ENCODE measurements around the gene KDELR3.
A peak's percentile ranks its signal among the peaks of the same experiment; 100 is the strongest.

KDELR3 gene

DNA sequence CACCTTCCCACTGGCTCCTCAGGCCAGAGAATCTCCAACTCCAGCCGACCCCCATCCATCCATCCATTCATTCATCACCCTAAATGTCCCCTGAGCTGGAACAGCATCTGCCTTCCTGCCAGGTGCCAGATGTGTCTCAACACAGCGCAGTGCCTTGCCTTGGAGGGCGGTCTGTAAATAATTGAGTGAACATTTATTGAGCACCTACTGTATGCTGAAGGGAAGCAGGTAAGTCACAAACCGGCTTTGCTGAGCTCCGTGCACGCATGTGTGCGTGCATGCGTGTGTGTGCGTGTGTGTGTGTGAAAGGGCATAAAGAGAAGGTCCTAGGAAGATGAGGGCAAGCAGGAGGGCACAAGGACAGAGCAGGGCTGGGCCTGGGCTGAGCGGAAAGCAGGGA, 23.1 kb upstream of the KDELR3 start:
- Mint-ChIP-seq H3K27ac (no peak overlapping the region), H3K36me3 (ENCODE audit: insufficient read depth) (no peaks in the 10 kb centered on the region), H3K27me3 (peaks cover 51 to 87% of the 10 kb centered on the region in 2 donors), H3K4me1 (ENCODE audit: low read depth in 2 of 2) (peaks cover 0 to 3% of the 10 kb centered on the region in 2 donors), H3K9me3 (no peaks in the 10 kb centered on the region), H3K4me3 (no peak overlapping the region)
- ATAC-seq (replicated peaks): no peak
- no peak for DNase-seq

DNA sequence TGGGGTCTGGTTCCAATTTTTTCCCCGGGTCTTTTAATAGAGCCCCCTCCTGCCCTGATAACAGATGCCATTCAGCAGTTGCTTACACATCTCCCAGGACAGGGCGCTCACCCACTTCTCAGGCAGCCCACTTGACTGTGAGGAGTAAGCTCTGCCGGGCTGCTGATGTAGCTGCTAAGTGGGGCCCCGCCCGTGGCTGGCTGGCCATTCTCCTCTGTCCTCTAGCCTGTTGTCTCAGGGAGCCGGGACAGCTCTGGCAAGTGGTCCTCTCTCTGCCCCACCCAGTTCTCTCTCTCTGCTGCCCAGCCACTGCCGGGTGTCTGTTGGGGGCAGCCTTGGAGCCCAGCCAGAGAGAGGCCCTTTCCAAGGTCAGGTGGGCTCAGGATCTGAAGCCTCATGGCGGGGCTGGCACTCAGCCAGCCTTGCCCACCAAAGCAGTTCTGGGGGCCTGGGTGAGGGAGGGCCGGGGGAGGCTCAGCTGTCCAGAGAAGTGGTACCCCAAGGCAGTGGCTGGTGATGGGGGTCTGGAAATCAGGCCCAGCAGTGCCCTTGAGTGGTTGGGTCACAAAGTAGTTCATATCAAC, 21.8 kb upstream of the KDELR3 start:
- no peak for ATAC-seq (replicated peaks)
- no peak for DNase-seq
- Mint-ChIP-seq H3K36me3 (ENCODE audit: insufficient read depth) (no peaks in the 10 kb centered on the region), H3K9me3 (no peaks in the 10 kb centered on the region), H3K27ac (no peak overlapping the region), H3K27me3 (peaks cover 56 to 89% of the 10 kb centered on the region in 2 donors), H3K4me3 (no peak overlapping the region), H3K4me1 (ENCODE audit: low read depth in 2 of 2) (peaks cover 0 to 3% of the 10 kb centered on the region in 2 donors)

DNA sequence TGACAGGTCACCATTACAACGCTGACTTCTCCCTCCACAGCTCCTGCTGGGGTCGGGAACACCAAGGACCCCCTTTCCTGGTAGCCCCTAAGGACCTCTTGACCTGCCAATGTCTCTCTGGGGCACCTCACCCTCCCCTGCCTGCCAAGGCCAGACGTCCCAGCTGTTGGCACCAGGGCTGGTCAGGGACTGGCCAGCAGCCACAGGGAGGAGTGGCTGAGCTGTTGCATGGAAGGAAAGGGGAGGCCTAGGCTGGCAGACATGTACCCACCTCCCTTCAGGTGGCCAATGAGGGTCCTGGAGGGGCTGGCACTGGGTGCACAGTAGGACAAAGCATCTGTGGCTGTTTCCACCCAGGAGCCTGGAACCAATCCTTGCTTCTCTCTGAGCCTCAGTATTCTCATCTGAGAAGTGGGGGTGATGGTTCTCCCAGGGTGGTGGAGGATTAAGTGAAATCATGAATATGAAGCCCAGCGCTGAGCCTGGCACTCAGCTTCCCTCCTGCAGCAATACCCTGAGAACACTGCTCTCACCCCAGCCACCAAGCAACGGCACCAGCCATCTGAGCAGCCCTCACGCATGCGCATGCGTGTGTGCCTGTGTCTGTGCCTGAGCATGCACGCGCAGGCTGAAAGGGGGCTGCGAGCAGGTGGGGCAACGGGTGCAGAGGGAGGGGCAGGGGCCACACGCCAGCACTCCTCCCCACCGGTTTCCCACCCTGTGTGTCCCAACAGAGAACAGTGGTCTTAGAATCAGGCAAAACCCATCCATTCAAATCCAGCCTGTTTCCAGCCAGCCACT, 18.8 kb upstream of the KDELR3 start:
- peaks cover 57 to 93% of the 10 kb centered on the region in 2 donors for H3K27me3 Mint-ChIP-seq
- H3K9me3 Mint-ChIP-seq: no peaks in the 10 kb centered on the region
- no peak for ATAC-seq (replicated peaks)
- H3K4me1 Mint-ChIP-seq (ENCODE audit: low read depth in 2 of 2): peaks cover 0 to 1% of the 10 kb centered on the region in 2 donors
- DNase-seq: no peak
- H3K4me3 Mint-ChIP-seq: no peak overlapping the region
- H3K36me3 Mint-ChIP-seq (ENCODE audit: insufficient read depth): no peaks in the 10 kb centered on the region
- no peak overlapping the region for H3K27ac Mint-ChIP-seq

DNA sequence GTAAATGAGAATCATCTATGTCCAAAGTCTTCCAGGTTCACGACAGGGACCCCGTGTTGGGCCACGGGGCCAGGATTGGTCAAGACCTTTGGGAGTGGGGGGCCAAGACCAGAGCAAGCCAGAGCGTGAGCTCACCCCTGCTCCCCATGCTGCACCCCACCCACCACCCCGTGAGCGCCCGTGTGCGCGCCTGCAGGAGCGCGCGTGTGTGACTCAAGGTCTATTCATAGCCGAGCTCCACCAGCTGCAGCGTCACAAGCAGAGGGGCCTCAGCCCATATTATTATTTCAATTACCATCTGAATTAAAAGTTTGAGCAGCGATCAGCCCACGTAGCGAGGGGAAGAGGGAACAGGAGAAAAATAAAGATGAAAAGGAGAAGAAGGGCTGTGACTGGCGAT, 18.1 kb upstream of the KDELR3 start:
- Mint-ChIP-seq H3K27ac (no peak overlapping the region), H3K27me3 (peaks cover 55 to 93% of the 10 kb centered on the region in 2 donors), H3K9me3 (no peaks in the 10 kb centered on the region), H3K4me1 (ENCODE audit: low read depth in 2 of 2) (peaks cover 0 to 5% of the 10 kb centered on the region in 2 donors), H3K4me3 (no peak overlapping the region), H3K36me3 (ENCODE audit: insufficient read depth) (no peaks in the 10 kb centered on the region)
- ATAC-seq (replicated peaks): no peak
- DNase-seq: no peak

DNA sequence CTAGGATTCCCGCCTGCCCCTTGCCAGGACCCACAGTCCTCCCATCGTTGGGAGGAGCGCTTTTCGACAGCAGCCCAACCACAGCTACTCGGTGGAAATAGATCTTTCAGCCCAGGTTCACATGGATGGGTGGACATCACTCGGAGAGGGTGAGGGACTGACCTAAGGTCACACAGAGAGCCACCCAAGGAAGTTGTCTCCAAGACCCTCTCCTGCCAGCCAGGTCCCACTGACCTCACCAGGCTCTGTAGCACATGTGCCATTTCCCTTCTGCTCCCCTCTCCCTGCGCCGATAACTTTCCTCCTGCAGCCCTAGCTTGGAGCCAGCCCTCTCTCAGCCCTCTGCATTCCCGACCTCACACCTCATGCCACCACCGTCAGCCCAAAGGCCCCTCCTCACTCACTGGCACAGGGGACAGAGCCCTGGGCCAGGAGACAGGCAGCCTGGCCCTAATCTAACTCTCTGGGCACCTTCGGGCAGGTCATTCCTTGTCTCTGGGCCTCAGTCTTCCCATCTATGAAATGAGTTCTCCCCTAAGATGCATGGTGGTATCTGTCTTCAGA, 17.6 kb upstream of the KDELR3 start:
- H3K4me3 Mint-ChIP-seq: no peak overlapping the region
- H3K27ac Mint-ChIP-seq: no peak overlapping the region
- peaks cover 50 to 88% of the 10 kb centered on the region in 2 donors for H3K27me3 Mint-ChIP-seq
- DNase-seq (no peak), ATAC-seq (replicated peaks) (no peak)
- H3K9me3 Mint-ChIP-seq: no peaks in the 10 kb centered on the region
- H3K36me3 Mint-ChIP-seq (ENCODE audit: insufficient read depth): no peaks in the 10 kb centered on the region
- H3K4me1 Mint-ChIP-seq (ENCODE audit: low read depth in 2 of 2): peaks cover 0 to 5% of the 10 kb centered on the region in 2 donors

DNA sequence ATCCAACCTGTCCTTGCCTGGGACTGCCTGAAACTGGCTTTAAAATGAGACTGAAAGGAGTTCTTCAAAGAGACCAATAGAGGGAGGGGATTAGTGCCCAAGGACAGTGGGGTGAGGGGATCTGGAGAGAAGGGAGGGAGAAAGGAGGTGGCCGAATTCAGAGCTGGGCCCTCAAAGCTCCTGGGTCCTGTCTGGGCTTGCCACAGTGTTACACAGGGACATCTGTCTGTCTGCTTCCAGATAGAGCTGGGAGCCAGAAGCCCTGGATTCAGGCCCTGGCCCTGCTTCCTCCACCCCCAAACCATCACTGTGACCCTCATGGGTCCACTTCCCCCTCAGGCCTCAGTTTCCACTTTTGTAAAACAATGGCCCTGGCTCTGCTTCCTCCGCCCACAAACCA, 16.5 kb upstream of the KDELR3 start:
- ATAC-seq (replicated peaks) (no peak), DNase-seq (no peak)
- Mint-ChIP-seq H3K4me1 (ENCODE audit: low read depth in 2 of 2) (peaks cover 3 to 6% of the 10 kb centered on the region in 2 donors), H3K4me3 (no peak overlapping the region), H3K9me3 (no peaks in the 10 kb centered on the region), H3K36me3 (ENCODE audit: insufficient read depth) (peaks cover 4% of the 10 kb centered on the region), H3K27ac (no peak overlapping the region), H3K27me3 (peaks cover 47 to 82% of the 10 kb centered on the region in 2 donors)

DNA sequence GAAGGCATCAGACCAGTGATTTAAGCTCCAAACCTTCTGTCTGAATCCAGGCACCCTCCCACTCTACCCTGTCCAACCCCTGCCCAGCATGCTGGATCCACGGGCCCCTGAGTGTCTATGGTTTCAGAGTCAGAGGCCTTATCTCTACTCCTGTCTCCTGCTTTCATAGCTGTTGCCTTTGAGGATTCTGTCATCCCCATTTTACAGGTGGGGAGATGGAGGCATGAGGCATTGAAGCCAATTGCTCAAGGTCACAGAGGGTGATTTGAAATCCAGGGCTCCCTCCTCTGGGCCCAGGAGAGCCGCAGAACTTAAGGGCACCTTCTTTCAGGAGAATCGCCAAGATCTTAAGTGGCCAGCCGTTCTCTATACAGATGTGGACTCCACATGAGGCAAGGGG, 16.0 kb upstream of the KDELR3 start:
- Mint-ChIP-seq H3K4me3 (no peak overlapping the region), H3K36me3 (ENCODE audit: insufficient read depth) (peaks cover 4% of the 10 kb centered on the region), H3K9me3 (no peaks in the 10 kb centered on the region), H3K27ac (no peak overlapping the region), H3K27me3 (peaks cover 48 to 83% of the 10 kb centered on the region in 2 donors), H3K4me1 (ENCODE audit: low read depth in 2 of 2) (peaks cover 5 to 9% of the 10 kb centered on the region in 2 donors)
- ATAC-seq (replicated peaks) (no peak), DNase-seq (no peak)

DNA sequence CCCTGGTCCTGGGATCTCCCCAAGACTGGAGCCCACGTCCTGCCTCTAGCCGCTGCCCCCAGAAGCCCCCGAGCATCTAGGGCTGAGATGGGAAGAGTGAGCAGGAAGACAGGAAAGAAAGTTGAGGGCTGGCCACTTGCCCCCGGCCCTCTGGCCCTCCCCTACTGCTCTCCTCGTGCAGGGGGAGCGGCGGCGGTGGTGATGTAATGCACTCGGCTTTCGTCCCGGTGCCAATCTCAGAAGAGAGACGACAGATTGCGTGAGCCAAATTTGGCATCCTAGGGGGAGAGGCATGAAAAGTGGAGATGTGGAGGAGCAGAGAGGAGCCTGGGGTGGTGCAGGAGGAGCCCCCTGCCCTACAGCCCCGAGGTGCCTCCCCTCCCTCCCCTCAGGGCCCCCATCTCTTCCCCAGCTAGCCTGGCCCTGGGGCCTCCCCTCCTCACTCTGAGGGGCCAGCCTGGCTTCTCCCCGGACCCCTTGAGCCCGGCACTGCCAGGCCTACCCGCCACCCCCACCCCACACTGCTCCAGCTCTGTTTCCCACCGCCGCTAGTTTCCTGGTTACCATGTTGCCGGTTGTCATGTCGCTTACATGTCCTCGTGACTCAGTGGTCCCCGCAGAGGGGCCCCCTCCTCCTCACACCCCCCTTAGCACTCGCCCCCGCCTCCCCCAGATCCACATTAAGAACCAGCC, 15.4 kb upstream of the KDELR3 start:
- no peak for DNase-seq
- Mint-ChIP-seq H3K36me3 (ENCODE audit: insufficient read depth) (peaks cover 4% of the 10 kb centered on the region), H3K4me1 (ENCODE audit: low read depth in 2 of 2) (peaks cover 5 to 9% of the 10 kb centered on the region in 2 donors), H3K27ac (no peak overlapping the region), H3K27me3 (peaks cover 55 to 83% of the 10 kb centered on the region in 2 donors), H3K9me3 (no peaks in the 10 kb centered on the region), H3K4me3 (no peak overlapping the region)
- no peak for ATAC-seq (replicated peaks)

DNA sequence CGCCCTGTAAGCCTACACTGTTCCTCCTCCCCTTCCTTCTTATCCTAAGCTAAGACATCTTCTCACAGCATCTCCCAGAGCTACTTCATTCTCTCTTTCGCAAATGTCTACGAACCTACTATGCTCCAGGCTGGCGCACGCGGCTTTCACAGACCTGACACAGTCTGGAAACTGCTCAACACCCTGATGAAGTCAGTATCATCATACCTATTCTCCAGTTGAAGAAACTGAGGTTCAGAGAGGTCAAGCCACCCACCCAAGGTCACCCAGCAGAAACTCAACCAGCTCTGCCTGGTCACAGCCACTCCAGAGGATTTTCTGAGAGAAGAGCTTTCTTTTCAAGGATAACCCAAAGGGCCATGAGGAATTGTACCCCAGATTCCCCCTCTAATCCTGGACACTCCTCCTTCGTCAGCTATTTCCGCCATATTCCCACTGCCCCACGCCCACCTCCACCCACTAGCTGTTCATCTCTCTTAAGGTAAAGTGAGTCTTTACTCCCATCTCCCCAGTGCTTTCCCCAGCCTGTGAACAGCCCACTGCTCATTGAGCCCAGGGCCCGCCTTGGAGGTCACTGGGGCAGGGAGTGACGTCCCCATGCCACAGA, 14.7 kb upstream of the KDELR3 start:
- DNase-seq (no peak), ATAC-seq (replicated peaks) (no peak)
- Mint-ChIP-seq H3K4me3 (no peak overlapping the region), H3K27ac (no peak overlapping the region), H3K36me3 (ENCODE audit: insufficient read depth) (peaks cover 4% of the 10 kb centered on the region), H3K4me1 (ENCODE audit: low read depth in 2 of 2) (peaks cover 5 to 9% of the 10 kb centered on the region in 2 donors), H3K27me3 (peaks cover 61 to 86% of the 10 kb centered on the region in 2 donors), H3K9me3 (no peaks in the 10 kb centered on the region)

DNA sequence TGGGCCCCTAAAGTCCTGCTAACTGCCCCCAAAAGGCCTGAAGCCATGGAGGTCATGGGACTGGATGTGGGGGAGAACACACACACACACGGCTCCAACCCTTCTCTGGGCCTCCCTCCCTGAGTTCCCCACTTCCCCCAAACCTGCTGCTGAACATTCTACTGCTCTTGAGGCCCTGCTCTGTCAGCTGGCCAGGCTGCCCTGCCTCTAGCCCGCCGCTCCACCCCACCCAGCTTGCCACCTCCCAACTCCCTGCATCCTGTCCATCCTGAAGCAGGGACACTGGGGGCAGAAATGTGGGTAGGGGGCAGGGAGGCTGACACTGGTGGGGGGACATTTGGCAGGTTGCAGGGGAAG, 13.9 kb upstream of the KDELR3 start:
- peak overlapping the region; percentile 76 to 77 for H3K4me3 Mint-ChIP-seq
- peaks cover 67 to 89% of the 10 kb centered on the region in 2 donors for H3K27me3 Mint-ChIP-seq
- H3K27ac Mint-ChIP-seq: no peak overlapping the region
- no peak for ATAC-seq (replicated peaks)
- no peak for DNase-seq
- H3K36me3 Mint-ChIP-seq (ENCODE audit: insufficient read depth): peaks cover 4% of the 10 kb centered on the region
- H3K9me3 Mint-ChIP-seq: no peaks in the 10 kb centered on the region
- peaks cover 5 to 10% of the 10 kb centered on the region in 2 donors for H3K4me1 Mint-ChIP-seq (ENCODE audit: low read depth in 2 of 2)

DNA sequence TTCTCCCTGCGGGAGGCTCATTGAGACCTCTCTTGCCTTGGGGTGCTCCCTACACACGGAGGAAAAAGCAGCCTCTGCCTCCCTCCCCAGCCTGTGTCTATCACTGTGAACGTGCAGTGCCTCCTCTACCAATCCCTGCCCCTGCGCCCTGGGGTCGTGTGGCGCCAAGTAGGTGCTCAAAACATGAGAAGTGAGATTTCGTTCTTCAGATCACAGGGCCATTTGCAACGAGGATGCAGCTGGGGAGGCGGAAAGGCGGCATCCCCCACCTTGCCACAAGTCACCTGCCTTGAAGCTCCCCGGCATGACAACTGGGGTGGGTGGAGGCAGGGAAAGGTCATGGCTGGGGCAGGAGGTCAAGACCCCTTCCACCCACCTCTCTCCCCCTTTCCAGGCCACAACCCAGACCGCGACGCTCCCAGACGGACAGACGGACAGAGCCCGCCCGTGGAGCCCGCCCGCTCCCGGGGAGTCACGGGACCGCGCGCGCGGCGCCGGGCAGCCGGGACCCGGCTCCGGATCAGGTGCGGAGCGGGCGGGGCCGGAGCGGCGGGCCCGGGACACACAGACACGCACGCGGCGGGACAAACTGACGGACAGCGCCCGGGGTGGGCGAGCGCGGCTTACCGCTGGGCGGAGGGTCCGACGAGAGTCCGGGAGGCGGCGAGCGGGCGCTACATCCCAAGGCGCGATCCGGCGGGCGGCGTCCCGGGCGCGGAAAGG, 13.4 kb upstream of the KDELR3 start:
- H3K27ac Mint-ChIP-seq: no peak overlapping the region
- ATAC-seq (replicated peaks) (peak; percentile 62), DNase-seq (no peak)
- peaks cover 5 to 12% of the 10 kb centered on the region in 2 donors for H3K4me1 Mint-ChIP-seq (ENCODE audit: low read depth in 2 of 2)
- H3K36me3 Mint-ChIP-seq (ENCODE audit: insufficient read depth): peaks cover 4% of the 10 kb centered on the region
- H3K9me3 Mint-ChIP-seq: no peaks in the 10 kb centered on the region
- peak overlapping the region; percentile 76 to 77 for H3K4me3 Mint-ChIP-seq
- peaks cover 67 to 89% of the 10 kb centered on the region in 2 donors for H3K27me3 Mint-ChIP-seq

DNA sequence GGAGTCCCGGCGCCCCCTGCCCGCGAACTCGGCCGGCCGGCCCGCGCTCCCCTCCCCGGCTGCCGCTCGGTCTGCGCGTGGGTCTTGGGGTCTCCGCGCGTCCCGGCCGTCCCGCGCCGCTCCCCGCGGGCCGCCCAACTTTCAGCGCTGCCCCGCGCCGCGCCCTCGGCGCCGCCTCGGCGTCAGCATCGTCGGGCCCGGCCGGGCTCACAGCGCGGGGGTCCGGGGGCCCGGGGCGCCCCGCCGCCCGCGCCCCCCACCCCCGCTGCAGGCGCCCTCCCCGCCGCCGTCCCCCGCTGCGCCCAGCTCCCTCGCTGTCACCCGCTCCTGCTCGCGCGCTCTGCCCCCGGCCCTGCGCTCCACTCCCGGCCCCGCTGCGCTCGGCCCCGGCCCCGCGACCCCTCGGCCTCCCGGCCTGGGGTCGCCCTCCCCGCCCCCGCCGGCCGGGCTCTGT, 12.8 kb upstream of the KDELR3 start, which contains the start of gene KCNJ4:
TSS of gene KCNJ4 (minus strand) at position 124 of the 454 bp plus-strand sequence. CDS start 27,067 bp downstream, outside the sequence.
- Mint-ChIP-seq H3K9me3 (no peaks in the 10 kb centered on the region), H3K4me1 (ENCODE audit: low read depth in 2 of 2) (peaks cover 5 to 12% of the 10 kb centered on the region in 2 donors), H3K27ac (no peak within 1 kb of the TSS), H3K27me3 (peaks cover 62 to 89% of the 10 kb centered on the region in 2 donors), H3K4me3 (peak within 1 kb of the TSS; percentile 76 to 77), H3K36me3 (ENCODE audit: insufficient read depth) (peaks cover 4% of the 10 kb centered on the region)
- DNase-seq: no peak
- ATAC-seq (replicated peaks): no peak

Measured in effector memory CD8-positive, alpha-beta T cell (primary cell).